ENCODE data around the gene GABBR1. TPM values are rescaled to one million over a fixed set of nuclear protein-coding genes. Genes with fewer than 3 reads are reported as not detected.

GABBR1 gene
- total RNA-seq, 1 experiment from 2014 or later, result 5.0 TPM

GRCh38 chr6:29566856-29567255, 66.1 kb downstream of the GABBR1 start:
- DNase-seq (ENCODE audit: low read depth), result no peak

- no peak for DNase-seq (ENCODE audit: low read depth)
These were observed 68.1 kb downstream of the GABBR1 start for GRCh38 chr6:29564875-29565274.

DNA sequence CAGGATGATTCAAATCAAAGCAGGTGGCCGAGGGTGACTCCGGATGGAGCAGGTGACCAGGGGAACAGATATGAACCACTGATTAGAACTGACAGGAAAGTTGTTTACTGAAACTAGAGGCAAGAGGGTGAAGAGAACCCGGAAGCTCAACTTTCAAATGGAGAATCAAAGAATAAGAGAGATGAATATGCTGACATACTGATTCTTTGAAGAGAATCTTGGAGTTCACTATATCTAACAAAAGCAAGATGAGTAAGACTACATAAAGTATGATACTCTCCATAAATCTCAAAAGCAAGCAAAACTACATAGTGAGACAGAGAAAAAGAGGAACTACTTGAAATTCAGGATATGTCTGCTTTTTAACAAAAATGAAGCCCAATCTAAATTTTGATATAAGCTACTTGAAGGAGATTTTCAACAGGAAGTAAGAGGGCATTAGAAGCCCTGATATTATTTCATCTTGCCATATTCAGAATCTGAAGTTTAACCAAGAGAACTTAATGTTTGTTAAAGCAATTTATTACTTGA, 69.5 kb downstream of the GABBR1 start:
- no peak for DNase-seq (ENCODE audit: low read depth)

DNA sequence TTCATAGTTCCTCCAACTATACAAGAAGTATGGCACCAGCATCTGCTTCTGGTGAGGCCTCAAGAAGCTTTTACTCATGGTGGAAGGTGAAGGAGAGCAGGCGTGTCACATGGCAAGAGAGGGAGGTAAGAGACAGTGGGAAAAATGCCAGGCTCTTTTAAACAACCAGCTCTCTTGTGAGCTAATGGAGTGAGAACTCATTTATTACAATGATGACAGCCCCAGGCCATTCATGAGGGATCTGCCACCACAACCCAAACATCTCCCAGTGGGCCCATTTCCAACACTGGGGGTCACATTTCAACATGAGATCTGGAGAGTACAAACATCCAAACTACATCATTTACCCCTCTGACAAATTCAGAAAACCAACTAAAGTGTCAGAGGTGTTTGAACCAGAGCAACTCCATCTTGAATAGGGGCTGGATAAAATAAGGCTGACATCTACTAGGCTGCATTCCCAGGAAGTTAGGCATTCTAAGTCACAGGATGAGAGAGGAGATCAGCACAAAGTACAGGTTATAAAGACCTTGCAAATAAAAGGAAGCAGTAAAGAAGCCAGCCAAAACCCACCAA, 71.3 kb downstream of the GABBR1 start:
- DNase-seq (ENCODE audit: low read depth), result peak; percentile 14

DNA sequence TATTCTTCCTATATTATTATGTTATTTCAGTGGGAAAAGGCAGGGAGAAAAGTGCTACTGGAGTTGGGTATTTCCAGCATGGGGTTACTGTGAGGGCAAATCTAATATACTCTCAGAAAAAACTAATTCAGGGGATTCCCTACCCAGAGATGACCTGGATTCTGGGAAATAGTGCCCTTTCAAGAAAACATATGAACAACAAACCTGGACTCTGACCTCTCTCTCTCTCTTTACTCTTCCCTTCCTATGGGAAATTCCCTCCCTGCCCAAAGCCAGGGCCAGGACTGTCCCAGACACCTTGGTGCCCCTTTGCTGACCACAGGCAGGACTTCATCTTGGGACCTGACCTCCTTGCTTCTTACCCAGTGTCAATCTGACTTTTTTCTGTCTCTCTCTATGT, 71.9 kb downstream of the GABBR1 start:
- no peak for DNase-seq (ENCODE audit: low read depth)

GRCh38 chr6:29559524-29560287, 73.3 kb downstream of the GABBR1 start, which contains the start of gene UBD:
Gene UBD, minus strand, starts transcription at chr6:29559732. Its CDS starts 31 bp downstream, at chr6:29559701.
- DNase-seq (ENCODE audit: low read depth), result no peak

DNA sequence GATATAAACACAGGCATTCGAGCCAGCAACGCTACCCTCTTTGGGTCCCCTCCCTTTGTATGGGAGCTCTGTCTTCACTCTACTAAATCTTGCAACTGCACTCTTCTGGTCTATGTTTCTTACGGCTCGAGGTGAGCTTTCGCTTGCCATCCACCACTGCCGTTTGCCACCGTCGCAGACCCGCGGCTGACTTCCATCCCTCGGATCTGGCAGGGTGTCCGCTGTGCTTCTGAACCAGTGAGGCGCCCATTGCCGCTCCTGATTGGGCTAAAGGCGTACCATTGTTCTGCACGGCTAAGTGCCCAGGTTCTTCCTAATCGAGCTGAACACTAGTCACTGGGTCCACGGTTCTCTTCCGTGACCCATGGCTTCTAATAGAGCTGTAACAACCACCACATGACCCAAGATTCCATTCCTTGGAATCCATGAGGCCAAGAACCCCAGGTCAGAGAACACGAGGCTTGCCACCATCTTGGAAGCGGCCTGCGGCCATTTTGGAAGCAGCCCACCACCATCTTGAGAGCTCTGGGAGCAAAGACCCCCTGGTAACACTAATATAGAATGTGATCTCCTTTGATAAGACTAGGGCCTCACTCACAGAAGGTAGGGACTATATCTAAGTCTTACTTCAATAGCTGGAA, 74.4 kb downstream of the GABBR1 start:
- no peak for DNase-seq (ENCODE audit: low read depth)

GRCh38 chr6:29557320-29557719, 75.7 kb downstream of the GABBR1 start:
- no peak for DNase-seq (ENCODE audit: low read depth)

GRCh38 chr6:29554764-29555163, 78.2 kb downstream of the GABBR1 start:
- no peak for DNase-seq (ENCODE audit: low read depth)

DNA sequence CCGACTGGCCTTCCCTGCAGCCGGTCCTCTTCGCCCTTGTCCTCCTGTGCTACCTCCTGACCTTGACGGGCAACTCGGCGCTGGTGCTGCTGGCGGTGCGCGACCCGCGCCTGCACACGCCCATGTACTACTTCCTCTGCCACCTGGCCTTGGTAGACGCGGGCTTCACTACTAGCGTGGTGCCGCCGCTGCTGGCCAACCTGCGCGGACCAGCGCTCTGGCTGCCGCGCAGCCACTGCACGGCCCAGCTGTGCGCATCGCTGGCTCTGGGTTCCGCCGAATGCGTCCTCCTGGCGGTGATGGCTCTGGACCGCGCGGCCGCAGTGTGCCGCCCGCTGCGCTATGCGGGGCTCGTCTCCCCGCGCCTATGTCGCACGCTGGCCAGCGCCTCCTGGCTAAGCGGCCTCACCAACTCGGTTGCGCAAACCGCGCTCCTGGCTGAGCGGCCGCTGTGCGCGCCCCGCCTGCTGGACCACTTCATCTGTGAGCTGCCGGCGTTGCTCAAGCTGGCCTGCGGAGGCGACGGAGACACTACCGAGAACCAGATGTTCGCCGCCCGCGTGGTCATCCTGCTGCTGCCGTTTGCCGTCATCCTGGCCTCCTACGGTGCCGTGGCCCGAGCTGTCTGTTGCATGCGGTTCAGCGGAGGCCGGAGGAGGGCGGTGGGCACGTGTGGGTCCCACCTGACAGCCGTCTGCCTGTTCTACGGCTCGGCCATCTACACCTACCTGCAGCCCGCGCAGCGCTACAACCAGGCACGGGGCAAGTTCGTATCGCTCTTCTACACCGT, 79.5 kb downstream of the GABBR1 start:
- DNase-seq (ENCODE audit: low read depth), result no peak

GRCh38 chr6:29552512-29553051, 80.4 kb downstream of the GABBR1 start:
- DNase-seq (ENCODE audit: low read depth), result peak; percentile 47

- no peak for DNase-seq (ENCODE audit: low read depth)
These were observed 85.4 kb downstream of the GABBR1 start for GRCh38 chr6:29547573-29547972.

GRCh38 chr6:29537714-29538403, 95.1 kb downstream of the GABBR1 start:
- DNase-seq (ENCODE audit: low read depth), result no peak

- no peak for DNase-seq (ENCODE audit: low read depth)
These were observed 100.5 kb downstream of the GABBR1 start for GRCh38 chr6:29532320-29532951.

- no peak for DNase-seq (ENCODE audit: low read depth)
These were observed 101.3 kb downstream of the GABBR1 start for GRCh38 chr6:29531668-29532067.

- DNase-seq (ENCODE audit: low read depth), result no peak
These were observed 102.2 kb downstream of the GABBR1 start for GRCh38 chr6:29530671-29531310.

DNA sequence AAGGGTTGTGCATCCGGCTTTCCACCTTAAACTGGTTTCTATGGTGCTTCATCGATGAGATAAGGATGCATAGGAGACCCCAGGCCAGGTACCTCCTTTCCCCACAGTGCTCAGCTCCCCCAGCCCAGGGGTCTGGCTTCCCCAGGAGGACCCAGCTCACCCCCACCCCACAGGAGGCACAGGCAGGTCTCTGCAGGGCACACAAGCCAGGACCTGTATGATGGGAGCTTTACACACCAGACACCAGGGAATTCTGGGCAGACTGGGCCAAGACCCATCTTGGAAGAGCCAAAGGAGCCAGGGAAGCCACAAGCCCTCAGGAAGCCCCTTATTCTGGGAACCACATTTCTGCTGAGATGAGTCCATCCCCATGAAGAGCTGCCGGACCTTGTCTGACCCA, 103.0 kb downstream of the GABBR1 start:
- no peak for DNase-seq (ENCODE audit: low read depth)

DNA sequence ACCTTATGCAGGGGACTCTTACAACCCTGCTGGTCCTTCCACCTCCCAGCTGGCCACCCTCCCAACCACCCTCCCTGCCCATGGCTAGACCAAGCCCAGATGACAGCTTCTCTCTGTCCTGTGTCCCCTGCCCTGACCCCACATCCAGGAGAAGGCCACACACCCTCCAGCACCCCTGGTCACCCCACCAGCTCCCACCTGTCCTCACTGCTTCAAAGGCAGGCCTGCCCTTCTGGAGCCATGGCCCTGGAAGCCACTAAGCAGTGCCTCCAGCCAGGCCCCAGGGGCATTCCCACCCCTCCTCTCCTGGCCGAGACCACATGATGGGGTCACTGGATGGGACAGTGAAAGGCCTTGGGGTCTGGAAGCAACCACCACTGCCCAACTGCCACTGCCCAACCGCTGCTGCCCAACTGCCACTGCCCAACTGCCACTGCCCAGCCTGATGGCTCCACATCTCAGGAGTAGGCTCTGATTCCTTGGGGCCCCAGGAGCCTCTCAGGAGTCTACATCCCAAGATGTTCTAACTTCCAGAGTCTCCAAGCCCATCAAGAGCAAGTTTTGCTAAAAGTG, 103.9 kb downstream of the GABBR1 start:
- no peak for DNase-seq (ENCODE audit: low read depth)

DNA sequence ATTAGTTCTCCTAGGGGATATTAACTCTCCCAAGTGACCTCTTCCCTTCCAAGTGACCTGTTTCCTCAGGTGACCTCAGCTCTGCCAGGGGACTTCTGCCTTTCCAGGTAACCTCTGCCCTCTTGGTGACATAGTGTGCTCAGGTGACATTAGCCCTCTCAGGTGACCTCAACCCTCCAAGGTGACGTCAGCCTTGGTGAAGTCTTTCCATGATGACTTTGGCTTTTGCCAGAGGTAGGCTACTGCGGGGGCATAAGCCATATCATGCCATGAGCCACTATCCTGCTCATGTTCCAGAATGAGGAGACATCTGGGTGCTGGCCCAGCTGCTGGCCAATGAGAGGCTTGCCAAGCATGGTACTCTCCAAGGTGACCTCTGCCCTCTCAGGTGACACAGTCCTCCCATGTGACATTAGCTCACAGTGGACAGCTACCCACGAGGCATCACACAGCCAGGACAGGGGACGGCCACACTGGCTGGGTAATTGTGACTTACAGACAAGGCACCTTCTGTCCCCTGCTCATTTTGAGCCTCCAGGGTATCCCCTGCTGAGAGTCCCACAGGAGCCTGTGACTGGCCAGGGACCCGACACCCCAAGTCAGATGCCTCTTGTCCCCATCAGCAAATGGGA, 104.6 kb downstream of the GABBR1 start:
- DNase-seq (ENCODE audit: low read depth), result no peak
